ENCODE measurements around the gene CREB5. TPM values are rescaled to one million over a fixed set of nuclear protein-coding genes. Genes with fewer than 3 reads are reported as not detected.

CREB5 gene
- total and polyA plus RNA-seq, 2 experiments from 2014 or later: 2.4 to 4.4 TPM

DNA sequence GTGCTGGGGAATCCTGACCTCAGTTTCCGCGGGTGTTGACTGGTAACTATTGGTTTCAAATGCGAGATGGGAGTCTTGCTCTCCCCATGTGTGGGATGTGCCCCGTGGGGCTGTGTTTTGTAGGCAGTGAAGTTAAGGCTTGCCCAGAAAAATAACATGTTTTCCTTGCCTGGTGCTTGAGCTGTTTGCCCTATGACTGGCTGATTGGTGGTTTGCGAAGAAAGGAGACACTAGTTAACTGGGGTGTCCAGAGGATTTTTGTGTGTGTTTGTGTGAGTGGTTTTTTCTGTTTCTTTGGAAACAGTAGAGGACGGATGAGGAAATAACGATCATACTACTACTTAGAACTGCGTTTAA, 61.9 kb downstream of the CREB5 start (continued):
- TF ChIP-seq, protein P1, sequence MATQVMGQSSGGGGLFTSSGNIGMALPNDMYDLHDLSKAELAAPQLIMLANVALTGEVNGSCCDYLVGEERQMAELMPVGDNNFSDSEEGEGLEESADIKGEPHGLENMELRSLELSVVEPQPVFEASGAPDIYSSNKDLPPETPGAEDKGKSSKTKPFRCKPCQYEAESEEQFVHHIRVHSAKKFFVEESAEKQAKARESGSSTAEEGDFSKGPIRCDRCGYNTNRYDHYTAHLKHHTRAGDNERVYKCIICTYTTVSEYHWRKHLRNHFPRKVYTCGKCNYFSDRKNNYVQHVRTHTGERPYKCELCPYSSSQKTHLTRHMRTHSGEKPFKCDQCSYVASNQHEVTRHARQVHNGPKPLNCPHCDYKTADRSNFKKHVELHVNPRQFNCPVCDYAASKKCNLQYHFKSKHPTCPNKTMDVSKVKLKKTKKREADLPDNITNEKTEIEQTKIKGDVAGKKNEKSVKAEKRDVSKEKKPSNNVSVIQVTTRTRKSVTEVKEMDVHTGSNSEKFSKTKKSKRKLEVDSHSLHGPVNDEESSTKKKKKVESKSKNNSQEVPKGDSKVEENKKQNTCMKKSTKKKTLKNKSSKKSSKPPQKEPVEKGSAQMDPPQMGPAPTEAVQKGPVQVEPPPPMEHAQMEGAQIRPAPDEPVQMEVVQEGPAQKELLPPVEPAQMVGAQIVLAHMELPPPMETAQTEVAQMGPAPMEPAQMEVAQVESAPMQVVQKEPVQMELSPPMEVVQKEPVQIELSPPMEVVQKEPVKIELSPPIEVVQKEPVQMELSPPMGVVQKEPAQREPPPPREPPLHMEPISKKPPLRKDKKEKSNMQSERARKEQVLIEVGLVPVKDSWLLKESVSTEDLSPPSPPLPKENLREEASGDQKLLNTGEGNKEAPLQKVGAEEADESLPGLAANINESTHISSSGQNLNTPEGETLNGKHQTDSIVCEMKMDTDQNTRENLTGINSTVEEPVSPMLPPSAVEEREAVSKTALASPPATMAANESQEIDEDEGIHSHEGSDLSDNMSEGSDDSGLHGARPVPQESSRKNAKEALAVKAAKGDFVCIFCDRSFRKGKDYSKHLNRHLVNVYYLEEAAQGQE (IDR thresholded peaks at IDR 0.05; ENCODE audit: unreplicated experiment): no peak
- TF ChIP-seq, protein P2, sequence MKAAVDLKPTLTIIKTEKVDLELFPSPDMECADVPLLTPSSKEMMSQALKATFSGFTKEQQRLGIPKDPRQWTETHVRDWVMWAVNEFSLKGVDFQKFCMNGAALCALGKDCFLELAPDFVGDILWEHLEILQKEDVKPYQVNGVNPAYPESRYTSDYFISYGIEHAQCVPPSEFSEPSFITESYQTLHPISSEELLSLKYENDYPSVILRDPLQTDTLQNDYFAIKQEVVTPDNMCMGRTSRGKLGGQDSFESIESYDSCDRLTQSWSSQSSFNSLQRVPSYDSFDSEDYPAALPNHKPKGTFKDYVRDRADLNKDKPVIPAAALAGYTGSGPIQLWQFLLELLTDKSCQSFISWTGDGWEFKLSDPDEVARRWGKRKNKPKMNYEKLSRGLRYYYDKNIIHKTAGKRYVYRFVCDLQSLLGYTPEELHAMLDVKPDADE (IDR thresholded peaks at IDR 0.05): no peak
- no peak for TF ChIP-seq CREB1 (CRISPR knock-in tag; IDR thresholded peaks at IDR 0.05; ENCODE audit: low read depth)

DNA sequence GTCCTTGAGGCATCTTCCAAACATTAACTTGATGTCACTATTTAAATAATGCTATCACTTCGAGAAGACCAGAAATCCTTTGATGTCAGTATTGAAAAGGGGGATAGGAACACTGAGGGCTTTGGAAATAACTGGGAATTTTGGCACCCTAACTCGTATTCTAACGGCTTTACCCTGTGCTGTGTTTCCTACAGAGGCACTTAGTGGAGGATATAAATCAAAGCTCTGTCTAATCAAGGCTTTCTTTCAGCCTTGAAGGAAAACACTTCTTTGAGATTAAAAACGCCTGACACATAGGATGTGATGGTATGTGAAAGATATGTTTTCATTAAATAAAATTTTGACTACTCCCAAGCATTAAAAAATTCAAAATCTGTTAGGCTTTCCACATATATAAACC, 62.3 kb downstream of the CREB5 start:
- ATAC-seq (no peak), DNase-seq (ENCODE audit: low spot score) (no peak)
- Histone ChIP-seq H3K9me2 (ENCODE audit: insufficient read depth) (no peaks in the 10 kb centered on the region), H3K4me1 (ENCODE audit: insufficient read depth) (no peaks in the 10 kb centered on the region; the same call in none of the 2 replicates), H3K4me2 (no peak overlapping the region), H3F3A (replicated peaks; ENCODE audit: low read depth) (no peaks in the 10 kb centered on the region), H3K79me2 (replicated peaks; ENCODE audit: insufficient read depth) (no peaks in the 10 kb centered on the region), H2AFZ (peak overlapping the region; percentile 90; the same call in 1 of the 2 replicates), H4K20me1 (replicated peaks; ENCODE audit: insufficient read depth) (no peaks in the 10 kb centered on the region), H3K4me3 (no peak overlapping the region), H3K27ac (ENCODE audit: low read depth) (no peak overlapping the region), H3K27me3 (ENCODE audit: insufficient read depth) (no peaks in the 10 kb centered on the region), H3K36me3 (ENCODE audit: insufficient read depth) (no peaks in the 10 kb centered on the region)
- TF ChIP-seq JUNB (IDR thresholded peaks at IDR 0.05; ENCODE audit: unreplicated experiment) (no peak), POLR2AphosphoS5 (IDR thresholded peaks at IDR 0.05; ENCODE audit: low read depth) (no peak), NANOG (IDR thresholded peaks at IDR 0.05; ENCODE audit: borderline replicate concordance) (no peak), CREB1 (CRISPR knock-in tag; IDR thresholded peaks at IDR 0.05; ENCODE audit: low read depth) (no peak), EZH2 (IDR thresholded peaks at IDR 0.05; ENCODE audit: low read depth, unreplicated experiment) (no peak)
- TF ChIP-seq, protein P1 (IDR thresholded peaks at IDR 0.05; ENCODE audit: unreplicated experiment): no peak
- TF ChIP-seq, protein P3, sequence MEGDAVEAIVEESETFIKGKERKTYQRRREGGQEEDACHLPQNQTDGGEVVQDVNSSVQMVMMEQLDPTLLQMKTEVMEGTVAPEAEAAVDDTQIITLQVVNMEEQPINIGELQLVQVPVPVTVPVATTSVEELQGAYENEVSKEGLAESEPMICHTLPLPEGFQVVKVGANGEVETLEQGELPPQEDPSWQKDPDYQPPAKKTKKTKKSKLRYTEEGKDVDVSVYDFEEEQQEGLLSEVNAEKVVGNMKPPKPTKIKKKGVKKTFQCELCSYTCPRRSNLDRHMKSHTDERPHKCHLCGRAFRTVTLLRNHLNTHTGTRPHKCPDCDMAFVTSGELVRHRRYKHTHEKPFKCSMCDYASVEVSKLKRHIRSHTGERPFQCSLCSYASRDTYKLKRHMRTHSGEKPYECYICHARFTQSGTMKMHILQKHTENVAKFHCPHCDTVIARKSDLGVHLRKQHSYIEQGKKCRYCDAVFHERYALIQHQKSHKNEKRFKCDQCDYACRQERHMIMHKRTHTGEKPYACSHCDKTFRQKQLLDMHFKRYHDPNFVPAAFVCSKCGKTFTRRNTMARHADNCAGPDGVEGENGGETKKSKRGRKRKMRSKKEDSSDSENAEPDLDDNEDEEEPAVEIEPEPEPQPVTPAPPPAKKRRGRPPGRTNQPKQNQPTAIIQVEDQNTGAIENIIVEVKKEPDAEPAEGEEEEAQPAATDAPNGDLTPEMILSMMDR (conservative IDR thresholded peaks at IDR 0.05; ENCODE audit: low read depth in 2 of 2): no peak
- Mint-ChIP-seq H3K27me3 (ENCODE audit: insufficient read depth, low read depth, poor library complexity) (peaks cover 3% of the 10 kb centered on the region), H3K36me3 (ENCODE audit: low read depth) (no peaks in the 10 kb centered on the region), H3K27ac (no peak overlapping the region), H3K4me3 (no peak overlapping the region), H3K4me1 (peaks cover under 1% of the 10 kb centered on the region; the same call in 2 of the 3 replicates), H3K9me3 (no peaks in the 10 kb centered on the region)
